GM18507 (cell line): Measurements from ENCODE around the gene LLGL1.

Source experiments
- DNase-seq: peaks from one replicate; pipeline ENCODE4 v3.0.0; 2011; ENCODE audit warnings: low read depth; ENCODE audit not compliant: insufficient read length; ENCODE audit errors: extremely low spot score
- FAIRE-seq: peaks from 2 replicates; lab custom pipeline; 2011; peaks lifted over from hg19 to GRCh38; lab: Jason Lieb, UNC

The LLGL1 gene

GRCh38 chr17:18246880-18247612, 21.6 kb downstream of the LLGL1 start:
- no peak for DNase-seq

GRCh38 chr17:18247613-18248001, 22.2 kb downstream of the LLGL1 start:
- DNase-seq (no peak), FAIRE-seq (no peak)

More at GRCh38 chr17:18246880-18247612, 21.6 kb downstream of the LLGL1 start:
- FAIRE-seq = no peak

- FAIRE-seq (peak; percentile 84), DNase-seq (peak; percentile 87)
Observed at GRCh38 chr17:18248300-18248731, 22.9 kb downstream of the LLGL1 start.

- FAIRE-seq (no peak), DNase-seq (no peak)
Observed at GRCh38 chr17:18248811-18249210, 23.4 kb downstream of the LLGL1 start.

GRCh38 chr17:18250259-18250658, 24.8 kb downstream of the LLGL1 start:
- no peak for DNase-seq

GRCh38 chr17:18250708-18251107, 25.3 kb downstream of the LLGL1 start:
- DNase-seq = no peak
- FAIRE-seq = no peak

More at GRCh38 chr17:18250259-18250658, 24.8 kb downstream of the LLGL1 start:
- no peak for FAIRE-seq

- no peak for DNase-seq
- FAIRE-seq = no peak
Observed at GRCh38 chr17:18251204-18251603, 25.8 kb downstream of the LLGL1 start.

- DNase-seq (no peak), FAIRE-seq (no peak)
Observed at GRCh38 chr17:18252160-18252559, 26.7 kb downstream of the LLGL1 start.

GRCh38 chr17:18253187-18253884, 27.9 kb downstream of the LLGL1 start:
- no peak for FAIRE-seq

GRCh38 chr17:18253947-18254821, 28.7 kb downstream of the LLGL1 start:
- FAIRE-seq (no peak), DNase-seq (no peak)

More at GRCh38 chr17:18253187-18253884, 27.9 kb downstream of the LLGL1 start:
- DNase-seq = no peak

GRCh38 chr17:18254888-18255649, 29.6 kb downstream of the LLGL1 start:
- no peak for DNase-seq
- FAIRE-seq = no peak

- FAIRE-seq = no peak
- no peak for DNase-seq
Observed at GRCh38 chr17:18256351-18256750, 30.9 kb downstream of the LLGL1 start.

- FAIRE-seq (no peak), DNase-seq (no peak)
Observed at GRCh38 chr17:18256776-18257175, 31.3 kb downstream of the LLGL1 start.

GRCh38 chr17:18257268-18257981, 32.0 kb downstream of the LLGL1 start:
- no peak for FAIRE-seq
- no peak for DNase-seq

- DNase-seq (no peak), FAIRE-seq (peak; percentile 76)
Observed at GRCh38 chr17:18257982-18258355, 32.5 kb downstream of the LLGL1 start.

- no peak for DNase-seq
- peak; percentile 74 for FAIRE-seq
Observed at GRCh38 chr17:18258356-18259038, 33.1 kb downstream of the LLGL1 start, which contains the start of gene FLII. TSS of gene FLII (minus strand) at chr17:18258738. CDS start at chr17:18258690, 48 bp downstream.

GRCh38 chr17:18259621-18260331, 34.3 kb downstream of the LLGL1 start:
- FAIRE-seq = no peak
- DNase-seq = no peak
